B cell (primary cell): Measurements from ENCODE around the gene LRRC8E. TPM values are rescaled to one million over a fixed set of nuclear protein-coding genes. Genes with fewer than 3 reads are reported as not detected.

ENCODE experiments used
- ATAC-seq: fragments of 200-7000 bp; cut with Tn5 transposase; one replicate; pipeline ENCODE4 v1.10.0; 2021; ENCODE audit warnings: low read depth, mild to moderate bottlenecking, moderate number of reproducible peaks, moderate library complexity
- CTCF ChIA-PET: fragments of 350-600 bp; sonication (Branson Sonifier 250); formaldehyde crosslinking; loops from one replicate; lab custom pipeline; 2021; ENCODE audit warnings: antibody characterized with exemption, inconsistent platforms; lab: Charles Lee
- POLR2A ChIA-PET: fragments of 350-600 bp; sonication (Branson Sonifier 250); formaldehyde crosslinking; loops from one replicate; lab custom pipeline; 2021; ENCODE audit warnings: antibody characterized with exemption; lab: Charles Lee
- DNase-seq: peaks from one replicate; pipeline ENCODE4 v3.0.0; 2013
- H2AFZ ChIP-seq: 2 replicates; pipeline ENCODE4 v1.6.1; 2012; ENCODE audit warnings: mild to moderate bottlenecking, low read depth, low read length; ENCODE audit not compliant: insufficient read depth, poor library complexity, severe bottlenecking
- H3K27ac ChIP-seq, 2 donors: 1 replicate in 1 of 2; 2 replicates in 1 of 2; pipeline ENCODE4 v1.5.1; 2012 to 2013; ENCODE audit warnings: low read length in 2 of 2, mild to moderate bottlenecking in 2 of 2, moderate library complexity in 1 of 2
- H3K27me3 ChIP-seq, 4 experiments: fragments of 200-600 bp in 1 of 4; sonication (generic) in 1 of 4; replicated peaks in 1 of 4; 1 replicate in 2 of 4; 2 replicates in 2 of 4; pipeline versions ENCODE4 v1.6.1 to v1.7.0; 2013 to 2016; ENCODE audit warnings: low read length in 3 of 4, mild to moderate bottlenecking in 2 of 4, mixed read lengths in 1 of 4, moderate library complexity in 1 of 4; ENCODE audit not compliant: insufficient read depth in 4 of 4, control insufficient read depth in 3 of 4; ENCODE audit errors: control extremely low read depth in 1 of 4
- H3K36me3 ChIP-seq, 2 experiments: replicated peaks in 1 of 2; 1 replicate in 1 of 2; 2 replicates in 1 of 2; pipeline versions ENCODE4 v1.6.1 to v1.7.1; 2013; ENCODE audit warnings: low read length in 1 of 2; ENCODE audit not compliant: insufficient read depth in 2 of 2, control insufficient read depth in 1 of 2; ENCODE audit errors: control extremely low read depth in 1 of 2, extremely low read depth in 1 of 2
- H3K4me1 ChIP-seq, 2 donors: fragments of 200-600 bp in 1 of 2; sonication (generic) in 1 of 2; 1 replicate in 1 of 2; 2 replicates in 1 of 2; pipeline versions ENCODE4 v1.5.1 to v1.6.1; 2013 to 2017; ENCODE audit warnings: low read length in 2 of 2; ENCODE audit not compliant: control insufficient read depth in 2 of 2, insufficient read depth in 2 of 2
- H3K4me2 ChIP-seq: replicated peaks from 2 replicates; pipeline ENCODE3; 2012; ENCODE audit warnings: mild to moderate bottlenecking, low read depth, low read length; ENCODE audit not compliant: poor library complexity, severe bottlenecking
- H3K4me3 ChIP-seq, 5 experiments: fragments of 200-600 bp in 1 of 5; sonication (generic) in 1 of 5; 1 replicate in 3 of 5; 2 replicates in 2 of 5; pipeline versions ENCODE4 v1.5.1 to v1.7.0; 2011 to 2016; ENCODE audit warnings: low read length in 4 of 5, mild to moderate bottlenecking in 4 of 5, low read depth in 2 of 5, control low read depth in 1 of 5, moderate library complexity in 1 of 5; ENCODE audit not compliant: insufficient read depth in 1 of 5; ENCODE audit errors: control extremely low read depth in 1 of 5, extremely low read depth in 1 of 5
- H3K79me2 ChIP-seq: fragments of 200-600 bp; sonication (generic); one replicate; pipeline ENCODE4 v1.6.0; 2016; ENCODE audit warnings: low read length; ENCODE audit not compliant: control insufficient read depth, insufficient read depth
- H3K9ac ChIP-seq: fragments of 200-600 bp; sonication (generic); 2 replicates; pipeline ENCODE4 v1.6.1; 2017; ENCODE audit warnings: mild to moderate bottlenecking, low read length, moderate library complexity
- H3K9me3 ChIP-seq, 3 donors: one replicate each; pipeline versions ENCODE4 v1.6.1 to v1.7.1; 2013; ENCODE audit warnings: low read length in 2 of 3; ENCODE audit not compliant: control insufficient read depth in 2 of 3, insufficient read depth in 1 of 3; ENCODE audit errors: control extremely low read depth in 1 of 3
- H4K20me1 ChIP-seq: 2 replicates; pipeline ENCODE4 v1.6.0; 2012; ENCODE audit warnings: mild to moderate bottlenecking, low read length; ENCODE audit not compliant: insufficient read depth, control insufficient read depth, poor library complexity, severe bottlenecking
- H3K27ac Mint-ChIP-seq: one replicate; pipeline ENCODE4 v1.8.0; 2021; ENCODE audit warnings: mixed read lengths
- H3K27me3 Mint-ChIP-seq: one replicate; pipeline ENCODE4 v1.8.0; 2021; ENCODE audit warnings: mixed read lengths
- H3K4me1 Mint-ChIP-seq: one replicate; pipeline ENCODE4 v1.8.0; 2021; ENCODE audit warnings: mixed read lengths
- H3K4me3 Mint-ChIP-seq: one replicate; pipeline ENCODE4 v1.8.0; 2021; ENCODE audit warnings: mixed read lengths
- H3K9me3 Mint-ChIP-seq: one replicate; pipeline ENCODE4 v1.8.0; 2022; ENCODE audit warnings: mixed read lengths; ENCODE audit not compliant: insufficient read depth
- CTCF ChIP-seq: fragments of 200-600 bp; IDR thresholded peaks from one replicate; pipeline ENCODE4 v1.8.0; 2022; ENCODE audit warnings: antibody characterized with exemption, mild to moderate bottlenecking
- EZH2 ChIP-seq: IDR thresholded peaks from 2 replicates; pipeline ENCODE4 v1.6.1; 2012; ENCODE audit warnings: borderline replicate concordance, low read depth, mild to moderate bottlenecking, moderate library complexity, low read length; ENCODE audit not compliant: insufficient read depth, poor library complexity, severe bottlenecking
- WGBS: methylation state at CpG from one replicate; pipeline ENCODE4 v1.1.5; 2013; ENCODE audit warnings: missing lambda C conversion rate; ENCODE audit not compliant: insufficient coverage; 5-methylcytosine and 5-hydroxymethylcytosine counted together
- intact Hi-C: fragments of 100-400 bp; cut with micrococcal nuclease; formaldehyde crosslinking; loops from one replicate; pipeline ENCODE4 v1.10.0; 2022
- polyA plus RNA-seq: library from polyadenylated mRNA; depleted of rRNA; stranded (reverse); fragments of >200 nt; gene quantifications from 2 replicates; pipeline ENCODE4 v1.2.3, GENCODE V29; 2012
- total RNA-seq, 2 donors: library from RNA; stranded (reverse); fragments of 120-200 nt in 1 of 2; gene quantifications; 1 replicate in 1 of 2; 2 replicates in 1 of 2; pipeline versions ENCODE4 v1.2.3 to v1.2.4, GENCODE V29; 2013 to 2022

LRRC8E gene
- total and polyA plus RNA-seq, 2 donors (not counting 1 experiment from before 2014, with no cell fraction given), result not detected

- no peak overlapping the region for H3K4me2 ChIP-seq
- ChIA-PET CTCF (no interaction called here), POLR2A (interaction anchor here (0.6 kb wide), 1 partner anchor 35 kb away, joined by 10 read pairs; the partner anchor contains the start of gene SNAPC2)
- H3K27ac ChIP-seq, result no peak overlapping the region
- H4K20me1 ChIP-seq, result no peaks in the 10 kb centered on the region
- no peaks in the 10 kb centered on the region for H3K36me3 ChIP-seq
- no peaks in the 10 kb centered on the region for H3K79me2 ChIP-seq
- Mint-ChIP-seq H3K27me3 (peaks cover 11% of the 10 kb centered on the region), H3K27ac (no peak overlapping the region), H3K9me3 (no peaks in the 10 kb centered on the region), H3K4me1 (no peaks in the 10 kb centered on the region), H3K4me3 (no peak overlapping the region)
- no peak for ATAC-seq
- TF ChIP-seq EZH2, result no peak
- TF ChIP-seq CTCF, result no peak
- DNase-seq, result no peak
- no peak overlapping the region for H3K9ac ChIP-seq
- H3K27me3 ChIP-seq, result peaks cover 0 to 23% (median 5%) of the 10 kb centered on the region in 4 experiments
- WGBS, result 93% methylated on average over 3 of the region's 8 CpGs
- H3K4me3 ChIP-seq, result no peak overlapping the region
- H3K4me1 ChIP-seq, result peaks cover 0 to 4% of the 10 kb centered on the region in 2 donors
- peaks cover 0 to 5% (median 0%) of the 10 kb centered on the region in 3 donors for H3K9me3 ChIP-seq
- intact Hi-C loops, result no loop called here
- no peak overlapping the region for H2AFZ ChIP-seq
Measured at GRCh38 chr19:7885818-7886217, 2.5 kb upstream of the LRRC8E start.

GRCh38 chr19:7887408-7888144, 734 bp upstream of the LRRC8E start:
- WGBS, result 73% methylated on average over 9 of the region's 16 CpGs
- H3K79me2 ChIP-seq, result no peaks in the 10 kb centered on the region
- H3K4me3 Mint-ChIP-seq, result no peak overlapping the region
- H3K27ac ChIP-seq, result no peak overlapping the region
- ChIA-PET CTCF (no interaction called here), POLR2A (no interaction called here)
- no peaks in the 10 kb centered on the region for H4K20me1 ChIP-seq
- H3K9ac ChIP-seq, result no peak overlapping the region
- H3K4me3 ChIP-seq, result no peak overlapping the region
- H3K4me1 ChIP-seq, result peaks cover 0 to 4% of the 10 kb centered on the region in 2 donors
- H3K27ac Mint-ChIP-seq, result no peak overlapping the region
- H3K4me2 ChIP-seq, result no peak overlapping the region
- peaks cover 17% of the 10 kb centered on the region for H3K27me3 Mint-ChIP-seq
- H3K9me3 ChIP-seq, result no peaks in the 10 kb centered on the region
- DNase-seq (no peak), ATAC-seq (no peak)
- H3K27me3 ChIP-seq, result peaks cover 0 to 25% (median 5%) of the 10 kb centered on the region in 4 experiments
- H3K36me3 ChIP-seq, result no peaks in the 10 kb centered on the region
- TF ChIP-seq CTCF (no peak), EZH2 (no peak)
- H3K9me3 Mint-ChIP-seq, result no peaks in the 10 kb centered on the region
- intact Hi-C loops, result no loop called here
- no peaks in the 10 kb centered on the region for H3K4me1 Mint-ChIP-seq
- no peak overlapping the region for H2AFZ ChIP-seq
